ENCODE measurements around the gene TERF2IP. TPM values are rescaled to one million over a fixed set of nuclear protein-coding genes. Genes with fewer than 3 reads are reported as not detected.

Gene TERF2IP
- total and polyA plus RNA-seq, 2 of the 13 experiments (the other 11 are each of a cell fraction or from before 2014, with no cell fraction given), result 26.4 to 50.2 TPM

GRCh38 chr16:75682308-75682707, 34.7 kb downstream of the TERF2IP start (continued):
- TF ChIP-seq, protein P1, sequence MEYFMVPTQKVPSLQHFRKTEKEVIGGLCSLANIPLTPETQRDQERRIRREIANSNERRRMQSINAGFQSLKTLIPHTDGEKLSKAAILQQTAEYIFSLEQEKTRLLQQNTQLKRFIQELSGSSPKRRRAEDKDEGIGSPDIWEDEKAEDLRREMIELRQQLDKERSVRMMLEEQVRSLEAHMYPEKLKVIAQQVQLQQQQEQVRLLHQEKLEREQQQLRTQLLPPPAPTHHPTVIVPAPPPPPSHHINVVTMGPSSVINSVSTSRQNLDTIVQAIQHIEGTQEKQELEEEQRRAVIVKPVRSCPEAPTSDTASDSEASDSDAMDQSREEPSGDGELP (IDR thresholded peaks at IDR 0.05; ENCODE audit: borderline replicate concordance, low read depth), result no peak
- TF ChIP-seq NONO (IDR thresholded peaks at IDR 0.05) (no peak), NONO (CRISPR knock-in tag; conservative IDR thresholded peaks at IDR 0.05) (no peak), ZNF7 (CRISPR knock-in tag; IDR thresholded peaks at IDR 0.05) (no peak), BCL6 (CRISPR knock-in tag; IDR thresholded peaks at IDR 0.05) (no peak), ATRX (CRISPR knock-in tag; IDR thresholded peaks at IDR 0.05; ENCODE audit: borderline replicate concordance) (no peak), FOXK2 (IDR thresholded peaks at IDR 0.05) (no peak), ZBTB49 (CRISPR knock-in tag; IDR thresholded peaks at IDR 0.05; ENCODE audit: borderline replicate concordance) (no peak), TFDP2 (CRISPR knock-in tag; IDR thresholded peaks at IDR 0.05) (no peak), ATF1 (CRISPR knock-in tag; IDR thresholded peaks at IDR 0.05) (no peak), TRIM24 (CRISPR knock-in tag; IDR thresholded peaks at IDR 0.05) (no peak), ZNF724P (CRISPR knock-in tag; IDR thresholded peaks at IDR 0.05; ENCODE audit: borderline replicate concordance) (no peak), ZNF234 (CRISPR knock-in tag; conservative IDR thresholded peaks at IDR 0.05) (no peak), ZNF143 (CRISPR knock-in tag; IDR thresholded peaks at IDR 0.05) (no peak), ZNF101 (CRISPR knock-in tag; IDR thresholded peaks at IDR 0.05; ENCODE audit: borderline replicate concordance, low read depth) (no peak), ZNF253 (CRISPR knock-in tag; IDR thresholded peaks at IDR 0.05; ENCODE audit: borderline replicate concordance) (no peak), CHCHD3 (CRISPR knock-in tag; IDR thresholded peaks at IDR 0.05) (no peak), HNF1B (CRISPR knock-in tag; IDR thresholded peaks at IDR 0.05) (no peak), HCFC1 (IDR thresholded peaks at IDR 0.05; ENCODE audit: low read depth, low read length) (no peak), TIGD3 (CRISPR knock-in tag; IDR thresholded peaks at IDR 0.05; ENCODE audit: borderline replicate concordance) (no peak), ATF7 (IDR thresholded peaks at IDR 0.05) (no peak), ATF7 (CRISPR knock-in tag; IDR thresholded peaks at IDR 0.05) (no peak)
- TF ChIP-seq, protein P2, sequence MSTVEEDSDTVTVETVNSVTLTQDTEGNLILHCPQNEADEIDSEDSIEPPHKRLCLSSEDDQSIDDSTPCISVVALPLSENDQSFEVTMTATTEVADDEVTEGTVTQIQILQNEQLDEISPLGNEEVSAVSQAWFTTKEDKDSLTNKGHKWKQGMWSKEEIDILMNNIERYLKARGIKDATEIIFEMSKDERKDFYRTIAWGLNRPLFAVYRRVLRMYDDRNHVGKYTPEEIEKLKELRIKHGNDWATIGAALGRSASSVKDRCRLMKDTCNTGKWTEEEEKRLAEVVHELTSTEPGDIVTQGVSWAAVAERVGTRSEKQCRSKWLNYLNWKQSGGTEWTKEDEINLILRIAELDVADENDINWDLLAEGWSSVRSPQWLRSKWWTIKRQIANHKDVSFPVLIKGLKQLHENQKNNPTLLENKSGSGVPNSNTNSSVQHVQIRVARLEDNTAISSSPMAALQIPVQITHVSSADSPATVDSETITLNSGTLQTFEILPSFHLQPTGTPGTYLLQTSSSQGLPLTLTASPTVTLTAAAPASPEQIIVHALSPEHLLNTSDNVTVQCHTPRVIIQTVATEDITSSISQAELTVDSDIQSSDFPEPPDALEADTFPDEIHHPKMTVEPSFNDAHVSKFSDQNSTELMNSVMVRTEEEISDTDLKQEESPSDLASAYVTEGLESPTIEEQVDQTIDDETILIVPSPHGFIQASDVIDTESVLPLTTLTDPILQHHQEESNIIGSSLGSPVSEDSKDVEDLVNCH (CRISPR knock-in tag; IDR thresholded peaks at IDR 0.05), result no peak

Measured in HepG2 (cell line).